Tibial nerve (tissue), 3 donors: ENCODE data around the gene ANO2.

ENCODE experiments used
- CTCF ChIP-seq, 5 experiments: fragments of 200-600 bp in 3 of 5; fragments of 450-650 bp in 2 of 5; sonication (generic) in 3 of 5; IDR thresholded peaks; one replicate each; pipeline ENCODE4 v1.5.1; 2016 to 2019; ENCODE audit warnings: antibody characterized with exemption in 5 of 5, mild to moderate bottlenecking in 3 of 5, moderate library complexity in 2 of 5
- POLR2A ChIP-seq, 2 donors: fragments of 450-650 bp; IDR thresholded peaks; one replicate each; pipeline ENCODE4 v1.6.1; 2017; ENCODE audit warnings: antibody characterized with exemption in 2 of 2, mild to moderate bottlenecking in 2 of 2, moderate library complexity in 2 of 2

GRCh38 chr12:5768171-5768570 is 176.9 kb downstream of the ANO2 start:
- no peak for TF ChIP-seq CTCF (IDR thresholded peaks at IDR 0.05)
- TF ChIP-seq POLR2A (IDR thresholded peaks at IDR 0.05) = no peak
